ENCODE data around the gene CNOT11.
"Not testable (repeated sequence)": the region's sequence is repeated elsewhere in the genome, so short reads cannot be mapped to it uniquely, and the experiment has no call there.

CNOT11 gene

GRCh38 chr2:101245468-101245867, 7.2 kb upstream of the CNOT11 start:
- not testable (repeated sequence) for DNase-seq (ENCODE audit: low read depth)

- DNase-seq (ENCODE audit: low read depth) = not testable (repeated sequence)
Measured at GRCh38 chr2:101248756-101249155, 3.9 kb upstream of the CNOT11 start.

DNA sequence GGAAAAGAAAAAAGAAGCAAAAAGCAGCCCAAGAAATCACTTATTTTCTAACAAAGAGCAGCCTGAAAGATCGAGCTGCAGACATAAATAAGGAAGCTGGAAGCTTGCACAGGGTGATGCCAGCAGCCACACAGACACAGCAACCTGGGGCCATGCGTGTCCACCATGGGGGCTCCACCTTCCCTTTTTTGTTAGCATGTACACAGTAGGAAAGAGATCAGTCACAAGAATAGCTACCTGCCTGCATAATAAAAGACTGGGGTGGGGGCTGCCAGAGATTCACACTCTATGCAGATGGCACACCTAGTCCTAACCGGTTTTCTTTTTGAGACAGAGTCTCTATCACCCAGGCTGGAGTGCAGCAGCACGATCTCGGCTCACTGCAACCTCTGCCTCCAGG, 2.9 kb upstream of the CNOT11 start:
- no peak for DNase-seq (ENCODE audit: low read depth)

- DNase-seq (ENCODE audit: low read depth) = not testable (repeated sequence)
Measured at GRCh38 chr2:101251246-101251781, 1.4 kb upstream of the CNOT11 start.

DNA sequence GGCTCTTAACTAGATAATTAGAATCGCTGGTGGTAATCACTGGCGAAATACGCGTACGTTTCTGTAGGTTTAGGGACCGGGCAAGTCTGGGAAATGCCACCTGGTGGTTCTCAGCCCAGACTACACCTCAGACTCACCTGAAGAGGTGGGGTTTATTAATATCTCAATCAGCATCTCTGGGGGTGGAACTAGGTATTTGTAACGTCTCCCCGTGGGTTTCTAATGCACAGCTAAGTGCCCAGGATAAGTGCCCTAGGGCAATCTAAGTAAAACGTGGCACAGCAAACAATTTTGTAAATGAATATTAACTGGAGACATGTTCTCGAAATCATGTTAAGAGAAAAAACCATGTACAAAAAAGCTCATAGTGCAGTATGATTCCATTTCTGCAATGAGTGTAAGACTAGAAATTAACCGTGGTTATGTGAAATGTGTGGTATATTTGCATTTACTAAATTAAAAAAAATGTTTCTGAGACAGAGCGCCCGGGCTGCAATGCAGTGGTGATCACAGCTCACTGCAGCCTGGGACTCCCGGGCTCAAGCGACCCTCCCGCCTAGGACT, 760 bp upstream of the CNOT11 start:
- DNase-seq (ENCODE audit: low read depth) = no peak

DNA sequence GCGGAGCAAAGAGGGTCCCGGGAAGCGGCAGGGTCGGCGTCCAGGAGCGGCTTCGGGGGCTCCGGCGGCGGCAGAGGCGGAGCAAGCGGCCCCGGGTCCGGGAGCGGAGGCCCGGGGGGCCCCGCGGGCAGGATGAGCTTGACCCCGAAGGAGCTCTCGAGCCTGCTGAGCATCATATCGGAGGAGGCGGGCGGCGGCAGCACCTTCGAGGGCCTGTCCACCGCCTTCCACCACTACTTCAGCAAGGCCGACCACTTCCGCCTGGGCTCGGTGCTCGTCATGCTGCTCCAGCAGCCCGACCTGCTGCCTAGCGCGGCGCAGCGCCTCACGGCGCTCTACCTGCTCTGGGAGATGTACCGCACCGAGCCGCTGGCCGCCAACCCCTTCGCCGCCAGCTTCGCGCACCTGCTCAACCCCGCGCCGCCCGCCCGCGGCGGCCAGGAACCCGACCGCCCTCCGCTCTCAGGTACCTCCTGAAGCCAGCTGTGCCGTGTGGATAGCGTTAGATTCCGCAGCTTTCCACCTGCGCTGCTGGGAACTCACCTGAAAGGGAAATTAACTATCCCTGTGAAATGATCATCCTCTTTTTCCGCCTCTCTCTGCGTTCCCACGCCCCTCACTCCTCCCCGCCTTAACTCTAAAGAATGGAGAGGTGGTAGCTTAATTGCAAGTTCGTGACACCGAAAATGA, 472 bp downstream of the CNOT11 start:
- peak; percentile 70 for DNase-seq (ENCODE audit: low read depth)

DNA sequence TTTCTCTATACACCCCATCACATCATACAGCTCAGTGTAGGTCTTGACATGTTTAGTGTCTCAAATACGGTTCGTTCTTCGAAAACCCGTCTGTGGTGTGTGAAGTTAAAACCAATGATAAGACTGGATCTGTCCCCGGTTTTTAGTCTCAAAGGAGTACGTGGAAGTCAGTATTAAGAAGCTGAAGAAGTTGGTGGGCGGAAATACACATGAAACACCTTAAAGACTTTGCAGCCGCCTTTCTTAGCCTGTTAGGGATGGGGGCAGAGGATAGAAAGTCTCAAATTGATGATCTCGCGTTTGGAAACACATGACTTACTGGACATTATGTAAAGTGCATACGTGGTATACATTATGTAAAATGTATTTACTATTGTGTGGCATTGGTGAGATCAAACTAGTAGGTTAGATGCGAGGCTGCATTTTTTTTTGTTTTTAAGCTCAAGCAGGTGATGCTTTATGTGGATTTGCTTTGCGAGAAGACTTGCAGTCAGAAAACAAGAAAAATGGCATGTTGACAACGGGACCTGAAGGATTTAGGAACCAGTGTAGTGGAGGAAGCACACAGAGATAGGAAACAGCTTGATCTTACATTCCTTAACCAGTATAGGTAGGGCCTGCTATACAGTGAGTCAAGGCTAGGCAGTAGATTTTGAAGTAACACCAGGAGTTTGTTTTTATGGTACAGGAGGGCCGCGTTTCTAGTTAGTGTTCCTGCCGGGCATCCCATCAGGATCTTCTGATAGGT, 1.2 kb downstream of the CNOT11 start:
- no peak for DNase-seq (ENCODE audit: low read depth)

DNA sequence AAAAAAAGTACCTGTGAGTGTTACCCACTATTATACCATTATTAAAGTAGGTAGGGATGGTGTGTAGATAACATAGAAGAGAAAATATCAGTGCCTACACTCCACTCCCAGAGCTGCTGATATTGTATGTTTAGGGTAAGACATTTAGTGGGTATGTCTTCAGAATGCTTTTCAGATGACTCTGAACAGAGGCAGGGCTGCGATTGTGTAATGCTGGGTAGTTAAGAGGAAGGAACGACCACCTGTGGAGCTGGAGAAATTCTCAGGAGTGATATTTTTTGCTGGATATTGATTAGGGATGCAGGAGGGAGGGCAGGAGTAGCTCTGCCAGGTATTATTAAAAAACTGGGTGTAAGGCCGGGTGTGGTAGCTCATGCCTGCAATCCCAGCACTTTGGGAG, 2.8 kb downstream of the CNOT11 start:
- DNase-seq (ENCODE audit: low read depth) = no peak

DNA sequence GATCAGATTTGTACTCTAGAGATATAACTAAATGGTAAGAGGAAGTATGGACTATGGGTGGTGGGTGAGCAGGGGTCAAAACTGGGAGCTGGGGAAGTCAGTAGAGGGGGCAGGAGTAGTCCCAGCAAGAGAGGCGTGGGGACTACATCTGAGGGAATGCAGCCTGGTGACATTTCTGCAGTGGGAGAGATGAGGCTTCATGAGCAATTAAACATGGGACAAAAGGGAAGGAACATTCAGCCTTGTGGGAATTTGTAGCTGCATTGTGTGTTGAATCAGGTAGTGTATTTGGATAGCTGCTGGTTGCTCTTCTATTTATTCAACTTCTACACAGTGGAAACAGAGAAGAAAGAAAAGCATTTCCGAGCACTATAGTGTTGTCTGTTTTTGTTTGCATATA, 3.6 kb downstream of the CNOT11 start:
- no peak for DNase-seq (ENCODE audit: low read depth)

GRCh38 chr2:101258804-101259203, 6.1 kb downstream of the CNOT11 start:
- DNase-seq (ENCODE audit: low read depth) = no peak

- no peak for DNase-seq (ENCODE audit: low read depth)
Measured at GRCh38 chr2:101262142-101262541, 9.5 kb downstream of the CNOT11 start.

- DNase-seq (ENCODE audit: low read depth) = no peak
Measured at GRCh38 chr2:101263377-101263800, 10.7 kb downstream of the CNOT11 start.

DNA sequence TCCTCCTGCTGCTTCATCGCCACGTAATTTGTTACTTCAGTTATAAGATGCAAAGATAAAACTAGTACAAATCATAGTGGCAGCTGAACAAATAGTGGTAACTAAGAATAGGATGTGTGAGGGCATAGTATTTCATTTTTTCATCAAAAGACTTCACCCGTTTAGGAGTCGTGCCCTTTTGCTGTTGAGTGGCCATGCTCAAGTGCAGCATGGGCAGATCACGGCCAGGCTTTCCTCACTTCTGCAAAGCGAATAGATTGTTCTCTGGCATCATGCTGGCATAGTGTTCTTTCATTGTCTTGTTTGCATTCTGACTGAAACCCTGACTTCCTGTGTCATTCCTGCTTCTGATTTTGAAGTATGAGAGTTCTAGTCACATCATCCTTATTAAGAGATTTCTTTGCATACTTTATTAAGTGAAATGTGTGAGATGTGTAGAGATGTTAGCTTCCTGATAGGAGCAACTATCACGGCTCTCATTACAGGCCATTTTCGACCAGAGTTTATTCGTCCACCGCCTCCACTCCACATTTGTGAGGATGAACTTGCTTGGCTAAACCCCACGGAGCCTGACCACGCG, 11.8 kb downstream of the CNOT11 start:
- DNase-seq (ENCODE audit: low read depth) = no peak

GRCh38 chr2:101265893-101266499, 13.3 kb downstream of the CNOT11 start:
- DNase-seq (ENCODE audit: low read depth) = no peak

DNA sequence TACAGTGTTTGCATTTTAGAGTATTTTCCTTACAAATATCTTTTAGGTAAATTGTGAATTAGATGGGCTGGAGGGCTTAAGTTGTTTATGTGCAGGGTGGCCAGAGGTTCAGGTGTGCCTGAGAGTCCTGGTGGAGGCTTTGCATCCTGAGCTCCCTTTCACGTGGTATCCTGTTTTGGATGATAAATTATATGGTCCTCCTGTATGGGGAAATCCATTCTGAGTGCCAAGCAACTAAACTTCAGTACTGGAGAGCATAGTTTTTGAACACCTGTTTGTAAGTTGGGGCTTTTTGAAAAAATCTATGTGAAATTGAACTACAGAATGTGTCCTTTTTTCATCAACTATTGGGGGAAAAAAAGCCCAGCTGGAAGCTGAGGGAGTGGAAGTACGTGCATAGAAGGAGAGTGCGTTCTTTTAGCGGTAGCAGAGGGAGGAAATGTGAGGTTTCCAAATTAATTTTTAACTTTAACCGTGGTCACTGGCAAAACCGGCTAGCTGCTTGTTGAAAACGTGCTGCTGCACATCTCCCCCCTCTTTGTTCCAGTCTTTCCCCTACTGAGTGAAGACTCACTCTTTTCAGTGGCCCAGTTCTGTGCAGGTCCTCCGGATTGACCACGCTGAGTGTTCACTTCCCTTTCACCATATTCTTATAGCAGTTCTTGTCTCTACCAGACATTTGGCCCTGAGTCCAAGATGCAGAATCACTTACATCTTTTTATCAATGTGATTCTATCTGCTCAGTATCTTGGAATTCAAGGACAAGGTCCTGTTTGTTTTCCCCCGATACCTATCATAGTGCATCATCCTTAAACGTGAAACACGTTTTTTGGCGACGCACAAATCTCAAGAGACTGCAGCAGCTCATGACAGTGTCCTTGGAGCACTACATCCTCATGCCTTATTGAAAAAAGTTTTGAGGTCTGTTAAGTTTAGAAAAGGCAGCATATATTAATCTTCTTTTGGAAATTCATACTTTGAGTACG, 15.3 kb downstream of the CNOT11 start:
- DNase-seq (ENCODE audit: low read depth) = no peak

DNA sequence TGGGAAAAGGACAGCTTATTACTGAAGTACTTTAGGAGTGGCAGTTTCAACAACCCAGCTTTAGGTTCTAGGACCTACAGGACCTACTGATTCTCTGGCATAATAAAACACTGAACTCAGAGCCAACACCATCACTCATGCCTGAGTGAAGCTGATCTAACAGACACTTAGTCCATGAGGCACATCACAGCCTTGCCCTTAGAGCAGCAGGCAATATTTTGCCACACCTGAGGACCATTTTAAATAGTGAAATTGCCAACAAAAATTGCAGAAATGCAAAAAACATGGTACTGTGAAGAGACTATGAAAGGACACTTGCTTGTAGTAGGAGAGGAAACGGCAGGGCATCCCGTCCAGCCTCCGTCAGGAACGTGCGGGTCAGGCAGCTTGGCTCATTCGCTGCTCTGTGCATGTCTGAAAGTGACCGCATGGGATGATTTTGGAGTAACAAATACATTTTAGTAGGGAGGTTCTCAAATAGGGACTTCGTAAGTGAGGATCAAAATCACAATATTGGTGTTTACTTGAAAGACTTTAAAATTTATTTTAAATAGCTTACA, 18.1 kb downstream of the CNOT11 start:
- DNase-seq (ENCODE audit: low read depth) = no peak

GRCh38 chr2:101272045-101272784, 19.5 kb downstream of the CNOT11 start:
- no peak for DNase-seq (ENCODE audit: low read depth)

GRCh38 chr2:101273056-101273455, 20.4 kb downstream of the CNOT11 start:
- no peak for DNase-seq (ENCODE audit: low read depth)

DNA sequence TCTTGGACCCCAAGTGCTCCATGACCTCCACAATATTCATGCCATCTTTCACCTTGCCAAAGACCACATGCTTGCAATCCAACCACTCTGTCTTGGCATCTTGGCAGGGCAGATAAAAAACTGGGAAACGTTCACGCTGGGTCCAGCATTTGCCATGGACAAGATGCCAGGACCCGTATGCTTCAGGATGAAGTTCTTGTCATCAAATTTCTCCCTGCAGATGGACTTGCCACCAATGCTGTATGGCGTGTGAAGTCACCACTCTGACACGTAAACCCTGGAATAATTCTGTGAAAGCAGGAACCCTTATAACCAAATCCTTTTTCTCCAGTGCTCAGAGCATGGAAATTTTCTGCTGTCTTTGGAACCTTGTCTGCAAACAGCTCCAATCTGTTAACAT, 21.5 kb downstream of the CNOT11 start:
- no peak for DNase-seq (ENCODE audit: low read depth)

GRCh38 chr2:101277111-101277510, 24.4 kb downstream of the CNOT11 start:
- no peak for DNase-seq (ENCODE audit: low read depth)

Measured in activated T-helper 1 cell treated with Interleukin-2 at 50 U/mL for 16 hours (primary cell).